ENCODE results near the gene TUFM.
A peak's percentile ranks its signal among the peaks of the same experiment; 100 is the strongest.
"Not testable (repeated sequence)": the region's sequence is repeated elsewhere in the genome, so short reads cannot be mapped to it uniquely, and the experiment has no call there.

The TUFM gene

DNA sequence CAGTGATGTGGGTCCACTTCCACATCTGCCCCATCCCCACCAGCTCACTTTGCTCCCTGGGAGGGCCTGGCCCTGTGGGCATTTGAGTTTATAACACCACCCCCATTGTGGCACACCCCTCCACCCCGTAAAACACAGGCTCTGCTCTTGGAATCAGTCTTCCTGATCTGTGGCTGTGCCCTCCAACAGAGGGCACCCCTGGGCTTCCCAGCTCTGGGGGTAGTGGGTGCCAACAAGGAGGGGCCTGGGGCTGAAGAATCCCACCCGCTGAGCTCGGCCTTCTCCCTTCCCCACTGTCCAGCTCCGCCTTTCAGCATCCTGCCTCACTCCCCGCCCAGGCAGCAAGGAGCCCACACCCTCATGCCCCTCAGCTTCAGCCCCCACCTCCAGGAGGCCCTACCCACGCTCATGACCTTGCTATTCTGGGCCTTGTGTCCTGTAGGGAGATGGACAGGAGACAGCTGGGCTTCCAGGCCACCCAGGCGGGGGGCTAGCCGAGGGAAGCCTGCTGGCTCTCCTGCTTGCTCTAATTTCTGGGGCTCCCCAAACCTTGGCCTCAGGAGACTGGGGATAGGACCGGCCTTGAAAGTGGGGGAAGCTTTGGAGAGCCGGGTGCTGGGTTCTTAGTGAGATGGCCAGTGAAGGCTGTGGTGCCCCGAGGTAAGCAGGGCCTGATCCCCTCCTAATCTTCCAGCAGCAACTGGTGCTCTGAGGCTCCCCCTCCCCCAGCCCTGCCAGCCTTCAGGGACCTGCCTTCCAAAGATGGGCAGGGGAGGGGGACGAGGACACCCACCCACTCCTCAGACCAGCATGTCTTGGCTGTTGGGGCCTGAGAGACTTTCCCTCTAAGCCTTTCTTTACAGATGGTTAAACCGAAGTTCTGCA lies 29.2 kb upstream of the TUFM start:
- no peak for DNase-seq (ENCODE audit: low read depth)

DNA sequence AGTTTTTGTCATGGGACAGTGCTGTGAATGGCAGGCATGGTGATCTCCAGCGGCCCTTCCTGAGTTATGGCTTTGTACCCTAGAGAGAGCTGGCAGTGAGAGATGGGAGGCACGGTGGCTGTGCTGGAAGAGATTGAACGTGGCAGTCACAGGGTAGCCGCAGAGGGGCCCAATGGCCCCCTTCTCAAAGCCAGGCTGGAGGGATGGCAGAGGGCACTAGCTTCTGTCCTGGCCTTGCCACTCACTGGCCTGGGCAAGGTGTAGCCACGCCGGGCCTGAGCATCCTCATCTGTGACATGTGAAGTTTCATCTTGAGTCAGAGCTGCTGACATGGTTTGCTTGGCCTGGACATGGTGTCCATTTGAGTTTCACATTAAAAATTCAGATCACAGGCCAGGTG lies 28.3 kb upstream of the TUFM start:
- no peak for DNase-seq (ENCODE audit: low read depth)

DNA sequence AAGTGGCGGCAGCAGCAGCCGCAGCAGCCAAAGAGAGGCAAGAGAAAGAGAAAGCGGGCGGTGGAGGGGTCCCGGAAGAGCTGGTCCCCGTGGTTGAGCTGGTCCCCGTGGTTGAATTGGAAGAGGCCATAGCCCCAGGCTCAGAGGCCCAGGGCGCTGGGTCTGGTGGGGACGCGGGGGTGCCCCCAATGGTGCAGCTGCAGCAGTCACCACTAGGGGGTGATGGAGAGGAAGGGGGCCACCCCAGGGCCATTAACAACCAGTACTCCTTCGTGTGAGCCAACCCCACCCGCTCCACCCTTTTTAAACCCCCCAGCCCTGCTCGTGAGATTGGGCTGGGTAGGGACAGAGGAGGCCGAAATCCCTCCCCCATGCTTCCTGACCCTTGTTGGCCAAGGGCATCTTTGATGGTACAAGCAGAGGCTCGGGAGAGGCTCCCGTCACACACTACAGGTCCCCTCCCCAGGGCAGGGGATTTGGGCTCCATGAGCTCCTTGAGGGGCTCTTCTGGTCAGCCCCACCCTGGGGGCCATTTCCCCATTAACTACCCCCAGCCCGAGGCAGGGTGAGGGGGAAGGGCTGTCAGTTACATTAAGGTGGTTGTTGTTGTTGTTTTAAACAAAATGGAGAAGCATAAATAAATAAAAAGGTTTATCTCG lies 27.5 kb upstream of the TUFM start:
- peak; percentile 43 for DNase-seq (ENCODE audit: low read depth)

DNA sequence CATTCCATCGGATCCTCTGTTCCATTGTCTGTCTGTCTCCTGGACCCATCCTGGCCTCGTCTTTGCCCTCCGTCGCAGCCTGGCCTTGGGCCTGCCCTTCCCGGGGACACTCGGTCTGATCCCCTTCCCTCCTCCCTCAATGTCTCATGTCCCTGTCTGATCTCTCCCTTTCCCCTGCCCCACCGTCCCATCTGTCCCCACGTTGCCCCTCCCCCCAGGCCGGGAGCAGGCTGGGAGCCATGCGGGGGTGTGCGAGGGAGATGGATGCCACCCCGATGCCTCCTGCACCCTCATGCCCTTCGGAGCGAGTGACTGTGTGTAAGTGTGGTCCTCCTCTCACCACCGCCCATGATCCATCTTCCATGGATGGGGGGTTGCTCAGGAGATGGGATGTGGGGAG lies 26.8 kb upstream of the TUFM start:
- no peak for DNase-seq (ENCODE audit: low read depth)

DNA sequence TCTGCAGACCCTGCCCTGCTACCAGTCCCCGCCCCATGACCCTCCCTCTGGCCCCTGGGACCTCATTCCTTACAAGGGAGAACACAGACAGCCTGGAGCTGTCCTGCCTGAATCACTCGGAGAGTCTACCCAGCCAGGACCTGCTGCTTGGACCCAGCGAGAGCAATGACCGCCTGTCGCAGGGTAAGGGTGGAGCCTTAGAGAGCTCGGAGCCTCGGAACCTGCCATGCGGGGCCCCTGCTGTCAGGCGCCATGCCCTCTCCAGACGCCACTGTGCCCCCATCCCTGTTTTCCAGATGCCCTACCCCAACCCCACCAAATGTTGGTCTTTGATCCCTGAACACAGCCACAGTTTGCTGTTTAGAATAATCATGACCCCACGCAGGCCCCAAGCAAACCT lies 23.1 kb upstream of the TUFM start:
- no peak for DNase-seq (ENCODE audit: low read depth)

DNA sequence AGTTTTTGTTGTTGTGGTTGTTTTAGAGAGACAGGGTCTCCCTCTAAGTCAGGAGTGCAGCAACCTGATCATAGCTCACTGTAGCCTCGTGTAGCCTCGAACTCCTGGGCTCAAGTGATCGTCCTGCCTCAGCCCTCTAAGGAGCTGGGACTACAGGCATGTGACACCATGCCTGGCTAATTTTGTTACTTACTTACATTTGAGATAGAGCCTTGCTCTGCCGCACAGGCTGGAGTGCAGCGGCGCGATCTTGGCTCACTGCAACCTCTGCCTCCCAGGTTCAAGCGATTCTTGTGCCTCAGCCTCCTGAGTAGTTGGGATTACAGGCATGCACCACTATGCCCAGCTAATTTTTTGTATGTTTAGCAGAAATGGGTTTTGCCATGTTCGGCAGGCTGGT lies 21.5 kb upstream of the TUFM start:
- not testable (repeated sequence) for DNase-seq (ENCODE audit: low read depth)

DNA sequence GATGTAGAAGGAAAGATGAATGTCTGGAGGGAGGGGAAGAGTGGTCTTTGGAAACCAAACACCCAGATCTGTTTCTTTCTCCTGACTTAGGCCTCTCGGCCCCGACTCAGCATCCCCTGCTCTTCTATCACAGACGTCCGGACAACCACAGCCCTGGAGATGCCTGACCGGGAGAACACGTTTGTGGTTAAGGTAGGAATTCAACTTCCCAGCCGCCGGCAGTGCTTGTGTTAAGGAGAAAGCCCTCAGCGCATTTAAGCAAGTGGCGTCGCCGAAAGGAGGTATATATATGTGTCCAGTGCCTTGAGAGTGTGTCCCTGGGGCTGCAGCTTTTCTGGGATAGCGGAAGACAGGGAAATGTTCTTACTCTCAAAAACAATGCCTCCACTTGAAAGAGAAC lies 21.1 kb upstream of the TUFM start:
- DNase-seq (ENCODE audit: low read depth): no peak

DNA sequence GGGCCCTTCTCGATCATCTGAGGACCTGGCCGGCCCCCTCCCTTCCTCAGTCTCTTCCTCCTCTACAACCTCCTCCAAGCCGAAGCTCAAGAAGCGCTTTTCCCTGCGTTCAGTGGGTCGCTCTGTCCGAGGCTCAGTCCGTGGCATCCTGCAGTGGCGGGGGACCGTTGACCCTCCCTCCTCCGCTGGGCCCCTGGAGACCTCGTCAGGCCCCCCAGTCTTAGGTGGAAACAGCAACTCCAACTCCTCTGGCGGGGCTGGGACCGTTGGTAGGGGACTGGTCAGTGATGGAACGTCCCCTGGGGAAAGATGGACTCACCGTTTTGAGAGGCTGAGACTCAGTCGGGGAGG lies 20.3 kb upstream of the TUFM start:
- no peak for DNase-seq (ENCODE audit: low read depth)

DNA sequence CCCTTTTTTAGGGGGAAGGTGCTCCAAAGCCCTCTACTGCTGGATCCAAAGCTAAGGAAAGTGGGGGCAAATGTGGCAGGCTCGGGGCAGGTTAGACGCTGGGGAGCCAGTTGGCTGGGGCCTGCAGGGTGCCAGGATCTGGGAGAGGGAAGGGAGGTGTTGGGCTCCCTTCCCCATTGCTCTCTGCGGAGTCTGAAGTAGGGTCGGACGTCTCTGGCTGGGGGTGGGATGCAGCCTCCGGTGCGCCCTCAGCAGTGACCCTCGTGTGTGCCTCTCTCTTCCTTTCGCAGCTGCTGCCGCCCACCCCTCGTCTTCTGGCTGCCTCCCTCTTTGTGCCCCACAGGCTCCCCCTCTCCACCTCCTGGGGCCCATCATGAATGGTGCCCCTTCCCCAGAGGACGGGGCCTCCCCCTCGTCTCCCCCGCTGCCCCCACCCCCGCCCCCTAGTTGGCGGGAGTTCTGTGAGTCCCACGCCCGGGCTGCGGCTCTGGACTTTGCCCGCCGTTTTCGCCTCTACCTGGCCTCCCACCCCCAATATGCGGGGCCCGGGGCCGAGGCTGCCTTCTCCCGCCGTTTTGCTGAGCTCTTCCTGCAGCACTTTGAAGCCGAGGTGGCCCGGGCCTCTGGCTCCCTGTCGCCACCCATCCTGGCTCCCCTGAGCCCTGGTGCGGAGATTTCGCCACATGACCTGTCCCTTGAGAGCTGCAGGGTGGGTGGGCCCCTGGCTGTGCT lies 19.7 kb upstream of the TUFM start:
- DNase-seq (ENCODE audit: low read depth): no peak

DNA sequence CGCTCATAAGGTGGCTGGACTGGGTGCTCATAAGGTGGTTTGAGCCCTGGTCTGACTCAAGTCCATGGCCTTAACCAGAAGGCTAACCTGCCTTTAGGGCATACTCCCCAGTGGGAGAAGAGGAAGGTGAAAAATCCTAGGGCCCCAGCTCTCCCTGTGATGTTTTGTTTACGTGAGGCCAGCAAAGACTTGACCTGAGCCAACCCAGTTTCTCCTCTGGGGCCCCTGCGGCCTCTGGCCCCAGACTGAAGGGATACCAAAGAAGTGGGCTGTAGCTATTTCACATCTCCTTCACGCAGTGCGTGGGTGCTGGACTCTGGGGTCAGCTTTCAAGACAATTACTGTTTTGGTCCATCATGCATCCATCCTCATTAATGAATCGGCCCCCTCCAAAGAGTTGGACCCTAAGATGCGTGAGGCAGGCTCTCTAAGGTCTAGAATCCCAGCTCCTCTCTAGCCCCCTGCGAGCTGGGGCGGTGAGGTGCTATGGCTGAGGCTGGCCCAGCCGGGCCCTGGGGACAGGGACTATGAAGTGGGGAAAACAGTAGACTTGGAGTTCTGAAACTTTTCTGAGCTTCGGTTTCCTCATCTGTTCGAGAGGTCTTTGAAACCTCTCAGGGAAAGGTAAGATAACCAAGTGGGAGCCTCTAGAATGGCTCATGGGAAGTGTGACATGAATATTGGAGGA lies 19.0 kb upstream of the TUFM start:
- DNase-seq (ENCODE audit: low read depth): no peak

DNA sequence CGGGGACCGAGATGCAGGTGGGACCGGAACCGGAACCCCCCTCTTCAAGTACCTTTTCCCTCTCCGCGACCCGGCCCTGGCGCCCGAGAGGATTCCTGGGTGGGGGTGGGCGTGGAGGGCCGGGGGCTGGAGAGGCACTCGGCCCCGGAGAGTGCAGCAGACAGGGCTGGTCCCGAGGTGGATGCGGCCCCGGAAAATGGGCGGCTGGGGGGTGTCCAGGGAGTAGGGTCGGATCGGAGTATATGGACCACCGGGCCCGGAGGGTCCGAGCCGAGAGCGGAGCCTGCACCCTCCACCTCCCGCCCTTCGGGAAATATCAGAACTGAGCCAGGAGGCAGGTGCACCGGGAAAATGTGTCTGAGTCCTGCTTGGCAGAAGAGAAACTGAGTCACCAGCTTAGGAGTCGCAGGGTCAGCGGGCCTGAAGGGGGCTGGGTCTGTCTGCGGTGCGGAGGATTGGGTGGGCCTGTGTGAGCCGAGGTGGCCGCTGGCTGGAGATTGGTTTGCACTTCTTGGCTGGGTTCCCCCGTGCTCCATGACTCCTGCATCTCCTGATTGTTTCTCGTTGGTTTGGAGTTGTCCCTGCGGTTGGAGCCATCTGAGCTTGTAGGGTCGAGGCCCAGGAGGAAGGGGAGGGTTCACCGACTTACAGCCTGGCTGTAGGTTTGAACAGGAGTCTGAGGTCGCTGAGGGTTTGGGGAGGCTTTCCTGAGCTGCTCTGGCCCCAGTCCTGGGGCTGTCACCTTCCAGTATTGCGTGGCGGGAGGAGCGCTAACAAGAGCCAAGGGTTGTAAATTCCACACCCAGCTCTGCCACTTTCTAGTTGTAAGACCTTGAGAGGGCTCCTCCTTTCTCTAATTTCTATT lies 18.0 kb upstream of the TUFM start:
- DNase-seq (ENCODE audit: low read depth): no peak

DNA sequence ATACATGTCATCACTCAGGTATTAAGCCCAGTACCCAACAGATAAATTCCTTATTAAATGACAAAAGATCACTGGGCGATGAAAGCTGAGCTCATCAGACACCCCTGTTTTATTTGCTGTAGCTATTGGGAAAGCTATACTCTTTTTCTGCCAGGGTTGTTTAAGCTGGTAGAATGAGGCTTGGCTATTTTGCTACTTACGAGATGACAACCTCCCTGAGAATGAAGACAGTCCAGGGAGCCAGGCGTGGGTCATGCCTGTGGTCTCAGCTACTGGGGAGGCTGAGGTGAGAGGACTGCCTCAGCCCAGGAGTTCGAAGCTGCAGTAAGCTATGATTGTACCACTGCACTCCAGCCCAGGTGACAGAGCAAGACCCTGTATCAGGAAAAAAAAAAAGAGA lies 13.2 kb upstream of the TUFM start:
- no peak for DNase-seq (ENCODE audit: low read depth)

DNA sequence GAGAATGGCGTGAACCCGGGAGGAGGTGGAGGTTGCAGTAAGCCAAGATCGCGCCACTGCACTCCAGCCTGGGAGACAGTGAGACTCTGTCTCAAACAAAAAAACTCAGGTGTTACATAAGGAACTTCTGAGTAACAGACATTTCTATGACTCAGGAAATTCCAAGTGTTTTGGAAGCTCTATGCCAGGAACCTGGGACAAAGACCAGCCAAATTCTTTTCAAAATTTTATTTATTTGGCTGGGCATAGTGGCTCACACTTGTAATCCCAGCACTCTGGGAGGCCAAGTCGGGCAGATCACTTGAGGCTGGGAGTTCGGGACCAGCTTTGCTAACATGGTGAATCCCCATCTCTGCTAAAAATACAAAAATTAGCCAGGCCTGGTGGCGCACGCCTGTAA lies 12.3 kb upstream of the TUFM start:
- DNase-seq (ENCODE audit: low read depth): no peak

DNA sequence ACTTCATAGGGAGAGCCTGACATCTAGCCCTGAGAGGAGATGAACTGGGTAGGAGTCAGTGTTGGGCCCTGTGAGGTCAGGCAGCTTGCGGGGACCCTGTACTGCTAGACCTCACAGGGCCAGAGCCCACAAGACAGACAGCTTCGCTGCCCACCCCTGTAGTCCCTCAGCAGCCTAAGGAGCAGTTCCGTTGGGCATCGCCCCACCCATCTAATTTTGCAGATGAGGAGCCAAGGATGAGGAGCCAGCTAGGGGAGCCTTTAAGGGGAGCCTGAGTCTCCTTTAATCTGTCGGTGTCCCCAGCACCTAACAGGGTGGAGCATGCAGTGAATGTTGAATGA lies 755 bp upstream of the TUFM start:
- no peak for DNase-seq (ENCODE audit: low read depth)

DNA sequence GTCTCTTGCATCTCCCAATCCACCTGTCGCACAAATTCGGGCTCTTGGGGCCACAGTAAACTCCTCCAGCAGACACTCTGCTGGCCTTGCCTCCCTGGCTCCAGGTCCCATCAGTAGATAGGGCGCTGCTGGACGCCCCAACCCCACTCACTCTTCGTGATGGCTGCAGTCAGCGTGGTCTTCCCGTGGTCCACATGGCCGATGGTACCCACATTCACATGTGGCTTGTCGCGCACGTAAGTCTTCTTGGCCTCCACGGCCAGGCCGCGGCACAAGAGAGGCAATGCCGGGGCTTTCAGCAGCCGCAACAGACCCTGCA lies 428 bp downstream of the TUFM start:
- DNase-seq (ENCODE audit: low read depth): no peak

DNA sequence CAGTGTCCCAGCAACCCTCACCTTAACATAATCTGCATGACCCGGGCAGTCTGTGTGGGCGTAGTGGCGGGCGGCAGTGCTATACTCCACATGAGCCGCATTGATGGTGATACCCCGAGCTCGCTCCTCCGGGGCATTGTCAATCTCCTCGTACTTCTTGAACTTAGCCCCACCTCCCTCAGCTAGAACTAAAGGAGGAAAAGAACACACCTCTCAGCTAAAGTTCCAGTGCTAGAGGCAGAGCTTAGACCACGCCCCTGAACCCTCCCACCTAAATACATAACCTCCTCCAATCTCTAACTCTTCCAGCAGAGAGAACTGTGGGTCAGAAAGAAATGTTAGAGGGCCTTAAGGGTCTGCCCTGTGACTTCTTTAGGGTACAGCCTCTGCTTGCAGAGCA lies 855 bp downstream of the TUFM start:
- no peak for DNase-seq (ENCODE audit: low read depth)

DNA sequence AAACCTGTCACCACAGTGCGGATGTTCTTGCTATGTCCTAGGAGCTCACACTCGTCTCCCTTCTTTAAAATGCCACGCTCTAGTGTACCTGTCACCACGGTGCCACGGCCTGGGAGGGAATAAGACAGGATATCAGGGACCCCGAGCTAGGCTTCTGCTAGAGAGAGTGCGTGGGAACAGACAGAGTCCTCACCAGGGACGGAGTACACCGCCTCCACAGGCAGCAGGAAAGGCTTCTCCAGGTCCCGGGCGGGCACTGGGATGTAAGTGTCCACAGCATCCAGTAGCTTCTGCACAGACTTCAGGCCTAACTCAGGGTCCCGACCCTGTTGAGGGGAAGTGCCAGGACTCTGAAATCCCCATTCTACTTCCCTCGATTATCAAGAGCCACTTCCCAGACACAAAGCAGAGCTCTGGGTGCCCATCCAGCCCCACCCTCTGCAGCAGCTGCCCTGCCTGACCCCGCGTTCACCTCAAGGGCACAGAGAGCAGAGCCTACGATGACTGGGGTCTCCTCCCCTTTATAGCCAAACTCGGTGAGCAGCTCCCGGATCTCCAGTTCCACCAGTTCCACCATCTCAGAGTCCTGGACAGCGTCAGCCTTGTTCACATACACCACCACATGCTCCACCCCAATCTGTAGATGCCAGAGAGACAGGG lies 1.8 kb downstream of the TUFM start:
- no peak for DNase-seq (ENCODE audit: low read depth)

DNA sequence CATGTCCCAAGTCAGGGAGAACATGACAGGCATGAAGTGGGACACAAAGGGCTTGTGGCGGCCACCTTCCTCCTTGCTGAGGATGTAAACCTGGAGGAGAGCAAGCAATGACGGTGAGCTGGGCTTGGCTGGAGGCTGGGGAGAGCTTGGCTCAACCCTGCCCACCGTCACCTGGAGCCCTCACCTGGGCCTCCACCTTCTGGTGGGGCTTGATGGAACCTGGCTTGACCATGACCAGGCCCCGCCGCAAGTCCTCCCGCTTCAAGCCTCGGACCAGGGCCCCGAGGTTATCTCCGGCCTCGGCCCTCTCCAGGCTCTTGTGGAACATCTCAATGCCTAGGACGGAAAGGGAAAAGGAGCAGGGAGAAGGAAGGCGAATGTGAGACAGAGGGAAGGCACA lies 2.4 kb downstream of the TUFM start:
- DNase-seq (ENCODE audit: low read depth): no peak

DNA sequence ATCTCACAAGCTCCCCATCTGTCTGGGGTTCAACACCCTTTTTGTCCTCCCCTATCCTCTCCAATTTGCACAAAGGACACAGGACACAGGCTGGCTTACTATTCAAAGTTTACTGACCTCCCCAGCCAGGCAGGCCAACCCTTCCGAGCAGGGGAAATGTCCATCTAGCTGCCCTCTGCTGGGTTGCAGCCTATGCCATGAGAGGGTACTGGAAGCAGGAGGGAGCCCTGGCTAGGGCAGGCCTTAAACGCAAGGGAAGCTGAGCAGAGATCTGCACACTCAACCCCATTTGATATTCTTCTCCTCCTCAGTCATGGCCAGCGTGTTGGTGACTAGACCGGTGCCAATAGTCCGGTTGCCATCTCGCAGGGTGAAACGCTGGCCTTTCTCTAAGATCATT lies 3.5 kb downstream of the TUFM start:
- DNase-seq (ENCODE audit: low read depth): no peak

DNA sequence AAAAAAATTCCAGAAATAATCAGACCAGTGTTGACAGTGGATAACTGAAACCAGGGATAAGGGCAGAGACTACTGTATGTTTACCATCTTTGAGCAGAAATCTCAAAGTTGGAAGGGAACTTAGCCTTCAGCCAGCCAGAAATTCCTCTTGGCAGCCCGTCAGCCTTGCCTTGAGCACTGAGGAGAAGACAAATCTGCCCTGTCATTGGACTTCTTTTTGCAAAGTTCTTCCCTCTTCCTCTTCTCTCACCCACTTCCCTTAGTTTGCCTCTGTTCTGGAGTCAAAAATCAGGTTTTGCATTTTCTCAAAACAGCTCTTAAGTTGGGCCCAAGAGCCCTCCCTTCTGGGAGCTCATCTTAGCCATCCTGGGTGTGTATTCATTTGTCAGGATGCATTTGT lies 6.2 kb downstream of the TUFM start:
- no peak for DNase-seq (ENCODE audit: low read depth)

DNA sequence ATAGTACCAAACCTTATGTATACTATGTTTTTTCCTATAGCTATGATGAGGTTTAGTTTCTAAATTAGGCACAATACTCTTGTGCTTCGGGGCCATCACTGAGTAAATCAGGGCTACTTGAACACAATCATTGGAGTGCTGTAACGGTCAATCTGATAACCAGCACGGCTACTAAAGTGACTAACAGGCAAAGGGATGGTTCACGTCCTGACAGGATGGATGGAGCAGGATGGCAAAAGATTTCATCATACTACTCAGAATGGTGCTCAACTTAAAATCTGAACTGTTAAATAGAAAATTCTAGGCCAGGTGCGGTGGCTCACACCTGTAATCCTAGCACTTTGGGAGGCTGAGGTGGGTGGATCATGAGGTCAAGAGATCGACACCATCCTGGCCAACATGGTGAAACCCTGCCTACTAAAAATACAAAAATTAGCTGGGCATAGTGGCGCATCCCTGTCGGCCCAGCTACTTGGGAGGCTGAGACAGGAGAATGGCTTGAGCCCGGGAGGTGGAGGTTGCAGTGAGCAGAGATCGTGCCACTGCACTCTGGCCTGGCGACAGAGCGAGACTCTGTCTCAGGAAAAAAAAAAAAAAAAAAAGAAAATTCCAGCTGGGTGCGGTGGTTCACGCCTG lies 7.0 kb downstream of the TUFM start:
- no peak for DNase-seq (ENCODE audit: low read depth)
